Parathyroid adenoma (tissue), 2 donors: ENCODE measurements around the gene FXYD1.

Experiments
- H2AFZ ChIP-seq: fragments of 300-600 bp; sonication (generic); one replicate; pipeline ENCODE4 v1.7.0; 2017; ENCODE audit warnings: antibody characterized with exemption, mild to moderate bottlenecking
- H3K27ac ChIP-seq: fragments of 300-600 bp; sonication (generic); one replicate; pipeline ENCODE4 v1.7.0; 2017
- H3K27me3 ChIP-seq: fragments of 300-600 bp; sonication (generic); one replicate; pipeline ENCODE4 v1.7.0; 2017; ENCODE audit warnings: low read length; ENCODE audit not compliant: control insufficient read depth, insufficient read depth
- H3K36me3 ChIP-seq: fragments of 300-600 bp; sonication (generic); one replicate; pipeline ENCODE4 v1.7.0; 2017; ENCODE audit warnings: low read length; ENCODE audit not compliant: control insufficient read depth, insufficient read depth
- H3K4me1 ChIP-seq: fragments of 300-600 bp; sonication (generic); one replicate; pipeline ENCODE4 v1.7.0; 2017; ENCODE audit warnings: control low read depth
- H3K4me2 ChIP-seq: fragments of 300-600 bp; sonication (generic); one replicate; pipeline ENCODE4 v1.7.0; 2017; ENCODE audit warnings: low read length
- H3K4me3 ChIP-seq: fragments of 300-600 bp; sonication (generic); one replicate; pipeline ENCODE4 v1.7.0; 2017; ENCODE audit warnings: low read depth, low read length
- H3K79me2 ChIP-seq: fragments of 300-600 bp; sonication (generic); one replicate; pipeline ENCODE4 v1.7.0; 2017; ENCODE audit warnings: control low read depth
- H3K9ac ChIP-seq: fragments of 300-600 bp; sonication (generic); one replicate; pipeline ENCODE4 v1.7.0; 2017; ENCODE audit warnings: mild to moderate bottlenecking
- H3K9me3 ChIP-seq: fragments of 300-600 bp; sonication (generic); one replicate; pipeline ENCODE4 v1.7.0; 2017; ENCODE audit warnings: low read length; ENCODE audit not compliant: control insufficient read depth
- TF ChIP-seq, protein P1 (sequence below): fragments of 300-600 bp; sonication (generic); IDR thresholded peaks from one replicate; pipeline ENCODE4 v1.7.0; 2017; ENCODE audit warnings: antibody characterized with exemption, mild to moderate bottlenecking
- donor health status: primary hyperparathyroidism.

Gene FXYD1

DNA sequence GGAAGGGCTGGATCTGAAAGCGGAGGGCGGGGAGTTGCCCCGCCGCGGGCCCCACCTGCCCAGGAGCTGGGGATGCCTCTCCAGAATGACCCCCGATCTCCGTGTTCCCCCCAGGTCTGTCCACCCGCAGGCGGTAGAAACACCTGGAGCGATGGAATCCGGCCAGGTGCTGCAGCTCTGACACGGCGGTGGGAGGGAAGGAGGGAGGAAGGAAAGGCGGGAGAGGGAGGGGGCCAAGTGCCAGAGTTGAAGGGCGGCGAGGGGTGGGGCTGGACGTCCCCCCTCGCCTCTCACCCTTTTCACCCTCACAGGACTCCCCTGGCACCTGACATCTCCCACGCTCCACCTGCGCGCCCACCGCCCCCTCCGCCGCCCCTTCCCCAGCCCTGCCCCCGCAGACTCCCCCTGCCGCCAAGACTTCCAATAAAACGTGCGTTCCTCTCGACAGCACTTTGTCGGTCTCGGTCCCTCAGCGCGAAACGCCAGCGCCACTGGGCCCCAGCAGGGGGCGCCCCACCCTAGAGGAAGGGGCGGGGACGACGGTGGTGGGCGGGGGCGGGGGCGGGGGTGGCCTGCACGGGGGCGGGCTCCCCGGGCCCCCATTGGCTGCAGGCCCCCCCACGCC, 4.1 kb downstream of the FXYD1 start:
- peaks cover 4% of the 10 kb centered on the region for H3K4me1 ChIP-seq

GRCh38 chr19:35143231-35143715, 4.6 kb downstream of the FXYD1 start, which contains the start of gene FXYD7:
Gene FXYD7 (plus strand): TSS chr19:35143255. CDS start chr19:35143334, 79 bp downstream.
- H3K4me2 ChIP-seq, result no peak within 1 kb of the TSS
- no peak within 1 kb of the TSS for H3K4me3 ChIP-seq
- H3K4me1 ChIP-seq, result peaks cover 4% of the 10 kb centered on the region
- no peak within 1 kb of the TSS for H3K27ac ChIP-seq
- no peaks in the 10 kb centered on the region for H3K36me3 ChIP-seq
- TF ChIP-seq, protein P1, sequence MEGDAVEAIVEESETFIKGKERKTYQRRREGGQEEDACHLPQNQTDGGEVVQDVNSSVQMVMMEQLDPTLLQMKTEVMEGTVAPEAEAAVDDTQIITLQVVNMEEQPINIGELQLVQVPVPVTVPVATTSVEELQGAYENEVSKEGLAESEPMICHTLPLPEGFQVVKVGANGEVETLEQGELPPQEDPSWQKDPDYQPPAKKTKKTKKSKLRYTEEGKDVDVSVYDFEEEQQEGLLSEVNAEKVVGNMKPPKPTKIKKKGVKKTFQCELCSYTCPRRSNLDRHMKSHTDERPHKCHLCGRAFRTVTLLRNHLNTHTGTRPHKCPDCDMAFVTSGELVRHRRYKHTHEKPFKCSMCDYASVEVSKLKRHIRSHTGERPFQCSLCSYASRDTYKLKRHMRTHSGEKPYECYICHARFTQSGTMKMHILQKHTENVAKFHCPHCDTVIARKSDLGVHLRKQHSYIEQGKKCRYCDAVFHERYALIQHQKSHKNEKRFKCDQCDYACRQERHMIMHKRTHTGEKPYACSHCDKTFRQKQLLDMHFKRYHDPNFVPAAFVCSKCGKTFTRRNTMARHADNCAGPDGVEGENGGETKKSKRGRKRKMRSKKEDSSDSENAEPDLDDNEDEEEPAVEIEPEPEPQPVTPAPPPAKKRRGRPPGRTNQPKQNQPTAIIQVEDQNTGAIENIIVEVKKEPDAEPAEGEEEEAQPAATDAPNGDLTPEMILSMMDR, result no peak
- H3K79me2 ChIP-seq, result no peaks in the 10 kb centered on the region
- no peak within 1 kb of the TSS for H3K9ac ChIP-seq
- peaks cover 12% of the 10 kb centered on the region for H3K27me3 ChIP-seq
- no peak within 1 kb of the TSS for H2AFZ ChIP-seq
- no peaks in the 10 kb centered on the region for H3K9me3 ChIP-seq

More for the DNA sequence above, 4.1 kb downstream of the FXYD1 start:
- Histone ChIP-seq H2AFZ (no peak overlapping the region), H3K27me3 (peaks cover 12% of the 10 kb centered on the region), H3K4me3 (no peak overlapping the region), H3K36me3 (no peaks in the 10 kb centered on the region), H3K79me2 (no peaks in the 10 kb centered on the region), H3K27ac (no peak overlapping the region), H3K4me2 (no peak overlapping the region), H3K9me3 (no peaks in the 10 kb centered on the region), H3K9ac (no peak overlapping the region)
- TF ChIP-seq, protein P1, result no peak

GRCh38 chr19:35143818-35144217, 5.2 kb downstream of the FXYD1 start:
- Histone ChIP-seq H3K4me1 (peaks cover 4% of the 10 kb centered on the region), H3K4me3 (no peak overlapping the region), H3K27me3 (peaks cover 12% of the 10 kb centered on the region), H3K27ac (no peak overlapping the region), H3K9me3 (no peaks in the 10 kb centered on the region), H3K36me3 (no peaks in the 10 kb centered on the region), H3K4me2 (no peak overlapping the region), H3K79me2 (no peaks in the 10 kb centered on the region), H2AFZ (no peak overlapping the region), H3K9ac (no peak overlapping the region)
- TF ChIP-seq, protein P1, result no peak

DNA sequence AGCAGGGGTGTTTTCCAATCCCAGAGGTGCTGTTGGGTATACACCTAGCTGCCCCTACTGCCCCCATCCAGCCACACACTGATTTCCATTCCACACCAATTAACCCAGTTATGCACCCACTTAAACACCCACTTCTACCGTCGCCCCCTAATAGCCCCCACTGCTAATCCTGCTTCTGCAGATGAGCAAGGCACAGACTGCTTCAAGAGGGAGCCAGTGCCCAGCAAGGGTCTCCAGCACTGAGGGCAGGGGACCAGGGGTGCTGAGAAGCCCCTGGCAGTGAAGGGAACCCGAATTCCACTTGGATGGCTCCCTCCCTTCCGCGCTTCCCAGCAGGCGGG, 5.6 kb downstream of the FXYD1 start:
- TF ChIP-seq, protein P1, result no peak

More for the DNA sequence above, 5.6 kb downstream of the FXYD1 start:
- no peaks in the 10 kb centered on the region for H3K79me2 ChIP-seq
- H2AFZ ChIP-seq, result no peak overlapping the region
- H3K9ac ChIP-seq, result no peak overlapping the region
- H3K4me2 ChIP-seq, result no peak overlapping the region
- H3K27me3 ChIP-seq, result peaks cover 12% of the 10 kb centered on the region
- no peak overlapping the region for H3K4me3 ChIP-seq
- no peaks in the 10 kb centered on the region for H3K36me3 ChIP-seq
- peaks cover 4% of the 10 kb centered on the region for H3K4me1 ChIP-seq
- H3K9me3 ChIP-seq, result no peaks in the 10 kb centered on the region
- no peak overlapping the region for H3K27ac ChIP-seq
